ENCODE measurements around the gene DDHD1.

GRCh38 chr14:53174918-53175317 is 21.8 kb upstream of the DDHD1 start:
- TF ChIP-seq CTCF (IDR thresholded peaks at IDR 0.05; ENCODE audit: insufficient read depth, low read depth, low read length): no peak
- TF ChIP-seq EZH2 (IDR thresholded peaks at IDR 0.05; ENCODE audit: insufficient read depth, low read length): no peak

All from astrocyte (in vitro differentiated cells and primary cell).